Subcutaneous abdominal adipose tissue (tissue), 5 donors: Measurements from ENCODE around the gene LRRC10.
A peak's percentile ranks its signal among the peaks of the same experiment; 100 is the strongest.

Experiments
- H3K27ac ChIP-seq: one replicate; pipeline ENCODE4 v1.7.0; 2013; ENCODE audit warnings: low read depth, mild to moderate bottlenecking, inconsistent platforms, low read length, moderate library complexity
- H3K27me3 ChIP-seq, 5 donors: one replicate each; pipeline ENCODE4 v1.7.0; 2013; ENCODE audit warnings: low read length in 5 of 5, inconsistent platforms in 1 of 5; ENCODE audit not compliant: control insufficient read depth in 5 of 5, insufficient read depth in 4 of 5
- H3K36me3 ChIP-seq, 5 donors: one replicate each; pipeline ENCODE4 v1.7.0; 2013; ENCODE audit warnings: low read length in 5 of 5; ENCODE audit not compliant: control insufficient read depth in 5 of 5, insufficient read depth in 5 of 5
- H3K4me1 ChIP-seq, 5 donors: one replicate each; pipeline ENCODE4 v1.7.0; 2013; ENCODE audit warnings: low read length in 5 of 5, mild to moderate bottlenecking in 3 of 5, moderate library complexity in 1 of 5; ENCODE audit not compliant: control insufficient read depth in 5 of 5, insufficient read depth in 5 of 5
- H3K4me3 ChIP-seq, 5 donors: one replicate each; pipeline ENCODE4 v1.7.0; 2013; ENCODE audit warnings: low read length in 5 of 5, low read depth in 1 of 5
- H3K9ac ChIP-seq, 5 donors: one replicate each; pipeline ENCODE4 v1.7.0; 2013; ENCODE audit warnings: low read length in 5 of 5, mild to moderate bottlenecking in 4 of 5, moderate library complexity in 3 of 5
- H3K9me3 ChIP-seq, 5 donors: one replicate each; pipeline ENCODE4 v1.7.0; 2013; ENCODE audit warnings: low read length in 5 of 5; ENCODE audit not compliant: control insufficient read depth in 5 of 5
- donor health status: healthy.
- donor health status: healthy.
- donor health status: healthy.
- donor health status: healthy.
- donor health status: healthy.

Gene LRRC10

GRCh38 chr12:69601962-69602685 is 8.6 kb downstream of the LRRC10 start:
- no peaks in the 10 kb centered on the region for H3K4me1 ChIP-seq
- no peaks in the 10 kb centered on the region for H3K27me3 ChIP-seq
- no peak overlapping the region for H3K4me3 ChIP-seq
- no peak overlapping the region for H3K27ac ChIP-seq
- no peak overlapping the region for H3K9ac ChIP-seq
- H3K9me3 ChIP-seq = no peaks in the 10 kb centered on the region
- peaks cover 46 to 63% (median 58%) of the 10 kb centered on the region in 5 donors for H3K36me3 ChIP-seq

- Histone ChIP-seq H3K9ac (no peak overlapping the region), H3K27me3 (no peaks in the 10 kb centered on the region), H3K9me3 (no peaks in the 10 kb centered on the region), H3K4me1 (no peaks in the 10 kb centered on the region), H3K36me3 (peaks cover 58 to 75% (median 66%) of the 10 kb centered on the region in 5 donors), H3K4me3 (no peak overlapping the region), H3K27ac (no peak overlapping the region)
Measured at GRCh38 chr12:69600804-69601203, 9.9 kb downstream of the LRRC10 start.

- Histone ChIP-seq H3K36me3 (peaks cover 69 to 96% (median 88%) of the 10 kb centered on the region in 5 donors), H3K27me3 (no peaks in the 10 kb centered on the region), H3K9me3 (no peaks in the 10 kb centered on the region), H3K9ac (no peak overlapping the region), H3K27ac (no peak overlapping the region), H3K4me1 (no peaks in the 10 kb centered on the region), H3K4me3 (no peak overlapping the region)
Measured at GRCh38 chr12:69598174-69598753, 12.4 kb downstream of the LRRC10 start.

- Histone ChIP-seq H3K4me1 (no peaks in the 10 kb centered on the region), H3K36me3 (peaks cover 70 to 93% (median 92%) of the 10 kb centered on the region in 5 donors), H3K27ac (no peak overlapping the region), H3K9ac (no peak overlapping the region), H3K27me3 (no peaks in the 10 kb centered on the region), H3K9me3 (no peaks in the 10 kb centered on the region), H3K4me3 (no peak overlapping the region)
Measured at GRCh38 chr12:69595689-69596088, 15.0 kb downstream of the LRRC10 start.

- Histone ChIP-seq H3K36me3 (peaks cover 44 to 73% (median 65%) of the 10 kb centered on the region in 5 donors), H3K9me3 (no peaks in the 10 kb centered on the region), H3K4me1 (peaks cover 0 to 10% (median 5%) of the 10 kb centered on the region in 5 donors), H3K9ac (no peak overlapping the region), H3K27me3 (no peaks in the 10 kb centered on the region), H3K4me3 (no peak overlapping the region), H3K27ac (no peak overlapping the region)
Measured at GRCh38 chr12:69589082-69589481, 21.6 kb downstream of the LRRC10 start.

- Histone ChIP-seq H3K9me3 (no peaks in the 10 kb centered on the region), H3K27ac (no peak overlapping the region), H3K4me1 (peaks cover 0 to 10% (median 5%) of the 10 kb centered on the region in 5 donors), H3K36me3 (peaks cover 42 to 68% (median 60%) of the 10 kb centered on the region in 5 donors), H3K27me3 (no peaks in the 10 kb centered on the region), H3K9ac (no peak overlapping the region), H3K4me3 (no peak overlapping the region)
Measured at GRCh38 chr12:69588527-69588926, 22.2 kb downstream of the LRRC10 start.

GRCh38 chr12:69585189-69586062 is 25.3 kb downstream of the LRRC10 start, which contains the start of gene CCT2:
CCT2 (plus strand) TSS chr12:69585459; CDS start chr12:69585522, 63 bp downstream.
- H3K36me3 ChIP-seq = peaks cover 24 to 37% (median 31%) of the 10 kb centered on the region in 5 donors
- H3K27ac ChIP-seq = peak within 1 kb of the TSS; percentile 99
- peak within 1 kb of the TSS; percentile 94 to 100 (median 98) for H3K4me3 ChIP-seq
- H3K4me1 ChIP-seq = peaks cover 0 to 10% (median 5%) of the 10 kb centered on the region in 5 donors
- H3K9me3 ChIP-seq = no peaks in the 10 kb centered on the region
- peak within 1 kb of the TSS; percentile 88 to 99 (median 98) for H3K9ac ChIP-seq
- no peaks in the 10 kb centered on the region for H3K27me3 ChIP-seq

- Histone ChIP-seq H3K27ac (no peak overlapping the region), H3K4me3 (no peak overlapping the region), H3K9ac (no peak overlapping the region), H3K9me3 (no peaks in the 10 kb centered on the region), H3K27me3 (no peaks in the 10 kb centered on the region), H3K4me1 (peaks cover 0 to 10% (median 5%) of the 10 kb centered on the region in 5 donors), H3K36me3 (peaks cover 10 to 17% (median 14%) of the 10 kb centered on the region in 5 donors)
Measured at GRCh38 chr12:69583203-69583602, 27.5 kb downstream of the LRRC10 start.

GRCh38 chr12:69580074-69580473 is 30.6 kb downstream of the LRRC10 start:
- Histone ChIP-seq H3K36me3 (peaks cover 5 to 15% (median 11%) of the 10 kb centered on the region in 5 donors), H3K9ac (no peak overlapping the region), H3K4me3 (no peak overlapping the region), H3K27me3 (no peaks in the 10 kb centered on the region), H3K4me1 (no peaks in the 10 kb centered on the region), H3K27ac (no peak overlapping the region), H3K9me3 (no peaks in the 10 kb centered on the region)
